HG03159 (cell line): ENCODE data around the gene LGALS8.
"Not testable (repeated sequence)": the region's sequence is repeated elsewhere in the genome, so short reads cannot be mapped to it uniquely, and the experiment has no call there.

ENCODE experiments used
- ATAC-seq: cut with Tn5 transposase; IDR thresholded peaks from one replicate; pipeline ENCODE4 v1.9.1; 2021; ENCODE audit warnings: mild to moderate bottlenecking, moderate library complexity; ENCODE audit not compliant: unreplicated experiment

The LGALS8 gene

DNA sequence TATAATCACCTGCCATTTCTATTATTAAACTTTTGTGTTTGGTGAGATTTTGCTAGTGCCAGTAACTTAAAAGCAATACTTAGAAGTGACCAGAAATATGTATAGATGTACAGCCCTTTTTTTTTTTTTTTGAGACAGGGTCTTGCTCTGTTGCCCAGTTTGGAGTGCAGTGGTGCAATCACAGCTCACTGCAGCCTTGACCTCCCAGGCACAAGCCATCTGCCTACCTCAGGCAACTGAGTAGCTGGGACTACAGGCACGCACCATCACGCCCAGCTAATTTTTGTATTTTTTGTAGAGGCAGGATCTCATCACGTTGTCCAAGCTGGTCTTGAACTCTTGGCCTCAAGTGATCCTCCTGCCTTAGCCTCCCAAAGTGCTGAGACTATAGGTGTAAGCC is 56.6 kb downstream of the LGALS8 start:
- not testable (repeated sequence) for ATAC-seq

DNA sequence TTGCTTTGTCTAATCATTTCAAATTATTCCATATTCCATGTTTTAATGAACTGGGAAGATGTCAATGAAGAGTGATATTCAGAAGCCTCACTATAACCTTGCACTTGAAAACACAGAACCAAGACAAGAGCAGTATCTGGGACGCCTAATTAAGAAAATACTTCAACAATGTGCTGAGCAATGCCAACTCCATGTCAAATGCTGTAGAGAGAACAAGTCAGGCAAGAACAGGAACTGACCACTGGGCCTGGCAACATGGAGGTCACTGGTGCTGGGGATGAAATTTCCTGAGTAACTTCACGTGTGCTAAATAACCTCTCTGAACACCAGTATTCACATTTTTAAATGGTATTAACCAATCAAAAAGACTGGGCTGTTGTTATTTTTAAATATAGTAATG is 57.7 kb downstream of the LGALS8 start:
- ATAC-seq: no peak

DNA sequence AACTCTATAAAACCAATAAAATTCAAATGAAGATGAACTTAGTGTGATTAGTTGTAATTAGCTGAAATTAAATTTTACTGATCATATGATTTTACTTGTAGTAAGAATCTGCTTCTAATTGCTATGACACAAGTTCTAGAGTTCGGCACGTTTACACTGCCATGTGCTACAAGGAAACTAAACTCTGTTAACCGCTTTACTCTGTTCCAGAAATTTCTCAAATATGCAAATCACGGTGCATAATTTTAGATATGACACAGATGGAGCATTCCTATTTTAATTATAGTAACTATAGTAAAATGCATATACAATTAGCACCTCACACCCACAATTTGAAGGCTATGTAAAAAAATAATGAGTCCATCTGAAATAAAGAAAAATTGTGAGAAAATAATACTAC is 65.7 kb downstream of the LGALS8 start:
- no peak for ATAC-seq

DNA sequence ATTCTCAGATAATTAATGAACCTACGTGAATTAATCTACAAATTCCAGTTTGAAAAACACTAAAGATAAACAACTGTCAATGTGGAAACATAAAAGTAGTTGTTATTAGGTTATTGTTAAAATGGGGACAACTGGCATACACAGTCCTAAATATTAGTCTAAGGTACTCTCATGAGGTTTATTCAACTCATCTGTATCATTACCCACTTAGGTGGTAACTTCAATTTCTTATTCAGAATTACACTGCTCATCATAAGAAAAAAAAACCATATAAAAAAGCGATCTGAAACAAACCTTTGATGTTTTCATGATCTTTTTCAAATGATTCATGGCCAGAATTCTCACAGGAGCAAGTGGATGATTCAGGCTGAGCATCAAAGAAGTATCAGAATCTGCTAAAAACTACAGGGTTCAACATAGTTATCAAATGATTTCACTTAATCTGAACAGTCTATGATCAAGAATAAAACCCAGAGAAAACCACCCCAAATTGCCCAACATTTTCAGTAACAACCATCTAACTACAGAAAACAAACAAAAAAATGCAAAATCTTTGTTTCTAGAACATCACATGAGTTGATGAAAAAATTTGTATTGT is 66.9 kb downstream of the LGALS8 start:
- no peak for ATAC-seq

DNA sequence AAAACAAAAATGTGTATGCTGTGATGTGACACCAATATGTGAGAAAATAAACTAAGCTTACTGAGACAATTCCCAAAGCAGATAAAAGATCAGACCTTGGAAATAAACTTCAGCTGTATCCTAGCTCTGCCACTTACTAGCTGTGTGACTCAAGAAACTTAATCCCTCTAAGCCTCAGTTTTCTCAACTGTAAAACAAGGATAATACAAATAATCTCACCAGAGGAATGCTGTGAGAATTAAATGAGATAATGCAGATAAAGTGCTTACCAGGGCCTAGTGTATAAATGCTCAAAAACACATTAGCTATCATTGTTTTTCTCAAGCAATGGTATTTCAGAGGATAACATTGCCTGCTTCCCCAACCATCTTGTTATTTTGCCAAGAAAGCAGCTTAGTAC is 78.4 kb downstream of the LGALS8 start:
- ATAC-seq: no peak
